Bronchial epithelial cell (primary cell): ENCODE measurements around the gene CYP19A1. TPM values are rescaled to one million over a fixed set of nuclear protein-coding genes. Genes with fewer than 3 reads are reported as not detected.
A peak's percentile ranks its signal among the peaks of the same experiment; 100 is the strongest.

ENCODE experiments used
- DNase-seq: peaks from one replicate; pipeline ENCODE4 v3.0.0-alpha.2; 2010; ENCODE audit warnings: low read depth
- FAIRE-seq: peaks from 2 replicates; lab custom pipeline; 2011; peaks lifted over from hg19 to GRCh38; lab: Jason Lieb, UNC
- H3K27me3 ChIP-seq: 2 replicates; pipeline ENCODE4 v1.5.1; 2011; ENCODE audit warnings: low read length; ENCODE audit not compliant: control insufficient read depth, insufficient read depth
- H3K36me3 ChIP-seq: 2 replicates; pipeline ENCODE4 v1.5.1; 2011; ENCODE audit warnings: low read length; ENCODE audit not compliant: control insufficient read depth, insufficient read depth
- H3K4me3 ChIP-seq: 2 replicates; pipeline ENCODE4 v1.5.1; 2011; ENCODE audit warnings: mild to moderate bottlenecking, low read depth, low read length, control low read depth
- total RNA-seq: library from RNA; depleted of rRNA; stranded (reverse); fragments of >200 nt; gene quantifications from 2 replicates; pipeline ENCODE4 v1.2.1, GENCODE V29; 2014
- TF ChIP-seq, protein P1 (sequence below): IDR thresholded peaks from 2 replicates; pipeline ENCODE4 v1.5.1; 2011; ENCODE audit warnings: mild to moderate bottlenecking, moderate library complexity, low read length, control low read depth, inconsistent platforms; ENCODE audit not compliant: insufficient read depth, severe bottlenecking

Gene CYP19A1
- total RNA-seq, 1 donor from 2014 or later, result not detected

DNA sequence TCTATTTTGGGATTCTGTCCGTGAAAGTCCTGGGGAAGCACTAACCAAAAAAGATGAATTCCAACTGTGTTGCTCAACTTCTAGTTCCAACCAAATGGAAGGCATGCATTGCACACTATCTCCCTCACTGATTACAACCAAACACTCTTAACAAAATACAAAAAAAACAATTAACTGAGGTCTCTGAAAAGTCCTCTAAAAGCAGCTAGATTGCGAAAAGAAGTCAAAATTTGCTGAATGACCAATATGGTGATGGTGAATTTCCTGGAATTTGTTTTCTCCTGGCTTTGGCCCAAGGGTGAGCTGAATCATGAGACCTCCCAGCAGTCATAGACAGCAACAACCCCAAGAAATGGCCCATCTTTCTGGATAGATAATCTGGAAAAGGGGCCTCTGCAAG, 28.3 kb downstream of the CYP19A1 start:
- Histone ChIP-seq H3K36me3 (no peaks in the 10 kb centered on the region), H3K27me3 (no peaks in the 10 kb centered on the region), H3K4me3 (no peak overlapping the region)
- TF ChIP-seq, protein P1, sequence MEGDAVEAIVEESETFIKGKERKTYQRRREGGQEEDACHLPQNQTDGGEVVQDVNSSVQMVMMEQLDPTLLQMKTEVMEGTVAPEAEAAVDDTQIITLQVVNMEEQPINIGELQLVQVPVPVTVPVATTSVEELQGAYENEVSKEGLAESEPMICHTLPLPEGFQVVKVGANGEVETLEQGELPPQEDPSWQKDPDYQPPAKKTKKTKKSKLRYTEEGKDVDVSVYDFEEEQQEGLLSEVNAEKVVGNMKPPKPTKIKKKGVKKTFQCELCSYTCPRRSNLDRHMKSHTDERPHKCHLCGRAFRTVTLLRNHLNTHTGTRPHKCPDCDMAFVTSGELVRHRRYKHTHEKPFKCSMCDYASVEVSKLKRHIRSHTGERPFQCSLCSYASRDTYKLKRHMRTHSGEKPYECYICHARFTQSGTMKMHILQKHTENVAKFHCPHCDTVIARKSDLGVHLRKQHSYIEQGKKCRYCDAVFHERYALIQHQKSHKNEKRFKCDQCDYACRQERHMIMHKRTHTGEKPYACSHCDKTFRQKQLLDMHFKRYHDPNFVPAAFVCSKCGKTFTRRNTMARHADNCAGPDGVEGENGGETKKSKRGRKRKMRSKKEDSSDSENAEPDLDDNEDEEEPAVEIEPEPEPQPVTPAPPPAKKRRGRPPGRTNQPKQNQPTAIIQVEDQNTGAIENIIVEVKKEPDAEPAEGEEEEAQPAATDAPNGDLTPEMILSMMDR, result no peak
- no peak for FAIRE-seq
- DNase-seq, result peak; percentile 47

DNA sequence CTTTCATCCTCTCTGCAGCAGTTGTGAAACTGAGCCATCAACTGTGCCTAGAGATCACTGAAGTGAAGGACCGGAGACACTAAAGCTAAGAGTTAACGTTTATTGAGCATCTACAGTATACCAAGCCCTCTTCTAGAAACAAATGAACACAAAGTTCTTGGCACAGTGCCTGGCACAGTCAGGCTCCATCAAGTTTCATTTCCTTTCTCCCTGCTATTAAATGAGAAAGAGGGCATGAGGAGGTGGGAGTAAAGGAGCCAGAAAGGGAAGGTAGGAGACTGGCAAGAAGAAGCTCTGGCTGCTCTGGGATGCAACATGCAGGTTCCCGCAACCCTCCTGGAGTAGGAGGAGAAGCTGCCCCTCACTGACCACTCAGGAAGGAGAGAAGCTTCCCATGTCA, 30.6 kb downstream of the CYP19A1 start:
- Histone ChIP-seq H3K27me3 (peaks cover 6% of the 10 kb centered on the region), H3K4me3 (no peak overlapping the region), H3K36me3 (no peaks in the 10 kb centered on the region)
- FAIRE-seq (no peak), DNase-seq (peak; percentile 23)
- TF ChIP-seq, protein P1, result no peak

DNA sequence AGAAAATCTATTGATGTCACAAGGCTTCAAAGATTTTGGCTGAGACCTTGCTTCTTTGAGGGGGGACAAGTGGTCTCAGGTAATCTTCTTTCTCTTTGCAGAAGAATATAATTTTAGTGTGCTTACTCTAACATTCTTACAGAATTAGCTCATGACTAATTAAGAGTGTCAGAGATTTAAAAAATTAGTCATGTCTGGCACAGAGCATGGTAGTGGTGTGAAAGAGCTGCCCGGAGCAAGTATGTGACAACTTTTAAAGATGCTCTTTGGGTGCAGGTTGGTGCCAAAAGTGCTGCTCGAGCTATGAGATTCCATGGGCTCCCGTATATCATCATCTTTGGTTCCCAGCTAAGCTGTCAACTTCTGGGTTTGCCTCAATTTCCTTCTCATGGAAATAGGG, 31.1 kb downstream of the CYP19A1 start:
- no peak for FAIRE-seq
- TF ChIP-seq, protein P1, result no peak
- peak; percentile 55 for DNase-seq
- Histone ChIP-seq H3K27me3 (peaks cover 7% of the 10 kb centered on the region), H3K4me3 (no peak overlapping the region), H3K36me3 (no peaks in the 10 kb centered on the region)

DNA sequence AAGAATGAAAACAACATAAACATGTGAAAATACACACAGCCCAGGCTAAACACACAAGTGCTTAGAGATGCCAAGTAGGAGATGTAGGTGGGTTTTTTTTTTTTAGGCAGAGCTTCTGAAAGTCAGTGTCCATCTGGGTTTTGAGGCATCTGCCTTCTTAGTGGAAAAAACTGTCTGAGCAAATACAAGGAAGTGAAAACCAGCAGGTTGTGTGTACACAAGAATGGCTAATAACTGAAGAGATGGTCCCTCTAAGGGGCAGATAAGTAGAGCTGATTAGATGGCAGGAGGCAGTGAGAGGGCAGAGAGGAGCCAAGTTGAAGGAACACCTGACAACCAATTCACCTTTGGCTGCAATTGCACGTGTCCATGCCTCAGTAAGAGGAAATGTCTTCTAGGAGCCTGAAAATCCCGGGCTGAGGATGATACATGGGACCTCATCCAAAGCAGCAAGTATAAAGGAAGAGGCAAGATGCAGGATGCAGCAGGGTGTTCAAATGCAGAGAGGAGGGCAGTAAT, 34.9 kb downstream of the CYP19A1 start:
- Histone ChIP-seq H3K36me3 (no peaks in the 10 kb centered on the region), H3K27me3 (peaks cover 9% of the 10 kb centered on the region), H3K4me3 (no peak overlapping the region)
- FAIRE-seq (no peak), DNase-seq (no peak)
- TF ChIP-seq, protein P1, result no peak

DNA sequence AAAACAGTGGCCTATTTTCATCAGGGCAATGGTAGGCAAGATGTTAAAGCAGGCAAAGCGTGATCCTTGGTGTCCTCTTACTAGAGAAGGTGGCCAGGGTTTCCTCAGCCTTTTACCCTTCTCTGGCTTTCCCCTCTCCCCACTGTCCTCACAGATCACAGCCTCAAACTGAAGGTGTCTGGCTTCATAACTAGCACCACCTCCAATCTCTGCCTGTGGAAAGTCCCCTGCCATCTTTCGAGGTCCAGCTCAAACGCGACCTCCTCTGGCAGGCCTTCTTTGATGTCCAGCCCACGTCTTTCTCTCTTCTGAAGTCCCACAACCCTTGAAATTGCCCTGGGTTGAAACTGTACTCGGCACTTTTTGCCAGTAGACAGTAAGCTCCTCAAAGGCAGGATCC, 35.9 kb downstream of the CYP19A1 start:
- Histone ChIP-seq H3K4me3 (no peak overlapping the region), H3K36me3 (no peaks in the 10 kb centered on the region), H3K27me3 (peaks cover 10% of the 10 kb centered on the region)
- TF ChIP-seq, protein P1, result no peak
- FAIRE-seq (no peak), DNase-seq (no peak)
